Spinal cord (tissue), 10 donors: ENCODE results near the gene RPA3. TPM values are rescaled to one million over a fixed set of nuclear protein-coding genes. Genes with fewer than 3 reads are reported as not detected.

Experiments
- DNase-seq, 6 donors: peaks; one replicate each; pipeline versions ENCODE4 v3.0.0 to v3.0.0-alpha.2; 2013 to 2015; ENCODE audit warnings: low spot score in 6 of 6, low read depth in 4 of 6
- H3K27ac ChIP-seq: one replicate; pipeline ENCODE4 v1.5.1; 2013; ENCODE audit warnings: low read depth, low read length, control low read depth
- H3K27me3 ChIP-seq: one replicate; pipeline ENCODE4 v1.6.1; 2013; ENCODE audit warnings: low read length; ENCODE audit not compliant: control insufficient read depth, insufficient read depth
- H3K36me3 ChIP-seq: one replicate; pipeline ENCODE4 v1.6.1; 2013; ENCODE audit warnings: low read length; ENCODE audit not compliant: control insufficient read depth, insufficient read depth
- H3K4me1 ChIP-seq: one replicate; pipeline ENCODE4 v1.6.1; 2013; ENCODE audit warnings: low read length; ENCODE audit not compliant: control insufficient read depth, insufficient read depth
- H3K4me3 ChIP-seq: one replicate; pipeline ENCODE4 v1.5.1; 2013; ENCODE audit warnings: low read depth, low read length, control low read depth
- H3K9me3 ChIP-seq: one replicate; pipeline ENCODE4 v1.6.1; 2013; ENCODE audit warnings: low read length; ENCODE audit not compliant: control insufficient read depth, insufficient read depth
- WGBS: methylation state at CpG from one replicate; pipeline ENCODE4 v1.1.5; 2013; ENCODE audit warnings: missing lambda C conversion rate; ENCODE audit not compliant: insufficient coverage; 5-methylcytosine and 5-hydroxymethylcytosine counted together
- polyA plus RNA-seq, 2 donors: library from polyadenylated mRNA; unstranded; fragments of 120-200 nt; gene quantifications; one replicate each; pipeline ENCODE4 v1.2.1, GENCODE V29; 2013; ENCODE audit not compliant: insufficient read length in 2 of 2
- total RNA-seq, 2 donors: library from RNA; depleted of rRNA in 1 of 2; stranded (reverse); fragments of 120-200 nt in 1 of 2; fragments of >200 nt in 1 of 2; gene quantifications; one replicate each; pipeline versions ENCODE4 v1.2.3 to v1.2.4, GENCODE V29; 2013 to 2014
- donor health status: healthy.

RPA3 gene
- total and polyA plus RNA-seq, 4 donors, result 26.5 to 36.3 (median 32.3) TPM

- H3K9me3 ChIP-seq, result no peaks in the 10 kb centered on the region
- no CpG with 5 or more reads among the region's 3 CpGs for WGBS
- no peak overlapping the region for H3K27ac ChIP-seq
- no peaks in the 10 kb centered on the region for H3K4me1 ChIP-seq
- no peaks in the 10 kb centered on the region for H3K36me3 ChIP-seq
- no peak for DNase-seq
- H3K27me3 ChIP-seq, result no peaks in the 10 kb centered on the region
- H3K4me3 ChIP-seq, result no peak overlapping the region
Observed at GRCh38 chr7:7751243-7752092, 33.1 kb upstream of the RPA3 start.

GRCh38 chr7:7750571-7751242, 32.3 kb upstream of the RPA3 start:
- no peak overlapping the region for H3K4me3 ChIP-seq
- WGBS, result no CpG with 5 or more reads among the region's 2 CpGs
- no peaks in the 10 kb centered on the region for H3K4me1 ChIP-seq
- H3K27ac ChIP-seq, result no peak overlapping the region
- no peaks in the 10 kb centered on the region for H3K27me3 ChIP-seq
- H3K36me3 ChIP-seq, result no peaks in the 10 kb centered on the region
- no peaks in the 10 kb centered on the region for H3K9me3 ChIP-seq
- no peak for DNase-seq

- WGBS, result 40% methylated on average over 1 of the region's 4 CpGs
- Histone ChIP-seq H3K36me3 (no peaks in the 10 kb centered on the region), H3K4me3 (no peak overlapping the region), H3K27ac (no peak overlapping the region), H3K27me3 (no peaks in the 10 kb centered on the region), H3K4me1 (no peaks in the 10 kb centered on the region), H3K9me3 (no peaks in the 10 kb centered on the region)
- DNase-seq, result peak in 1 of 6 donors; percentile 38
Observed at GRCh38 chr7:7746458-7746857, 28.1 kb upstream of the RPA3 start.

GRCh38 chr7:7745966-7746365, 27.6 kb upstream of the RPA3 start:
- DNase-seq, result no peak
- H3K9me3 ChIP-seq, result no peaks in the 10 kb centered on the region
- no peak overlapping the region for H3K4me3 ChIP-seq
- WGBS, result 83% methylated on average over 3 of the region's 4 CpGs
- no peak overlapping the region for H3K27ac ChIP-seq
- no peaks in the 10 kb centered on the region for H3K36me3 ChIP-seq
- H3K4me1 ChIP-seq, result no peaks in the 10 kb centered on the region
- H3K27me3 ChIP-seq, result no peaks in the 10 kb centered on the region

- 100% methylated on average over 2 of the region's 4 CpGs for WGBS
- no peak for DNase-seq
- Histone ChIP-seq H3K27ac (no peak overlapping the region), H3K36me3 (no peaks in the 10 kb centered on the region), H3K27me3 (no peaks in the 10 kb centered on the region), H3K4me3 (no peak overlapping the region), H3K9me3 (no peaks in the 10 kb centered on the region), H3K4me1 (no peaks in the 10 kb centered on the region)
Observed at GRCh38 chr7:7745258-7745657, 26.9 kb upstream of the RPA3 start.

- no peak for DNase-seq
- Histone ChIP-seq H3K36me3 (no peaks in the 10 kb centered on the region), H3K27ac (no peak overlapping the region), H3K4me1 (no peaks in the 10 kb centered on the region), H3K27me3 (no peaks in the 10 kb centered on the region), H3K4me3 (no peak overlapping the region), H3K9me3 (no peaks in the 10 kb centered on the region)
- 98% methylated on average over 7 of the region's 12 CpGs for WGBS
Observed at GRCh38 chr7:7742223-7742622, 23.8 kb upstream of the RPA3 start.

- WGBS, result no CpG with 5 or more reads among the region's 2 CpGs
- DNase-seq, result no peak
Observed at GRCh38 chr7:7740037-7740355, 21.6 kb upstream of the RPA3 start.

GRCh38 chr7:7739204-7740036, 21.0 kb upstream of the RPA3 start:
- DNase-seq, result peak in 1 of 6 donors; percentile 39
- Histone ChIP-seq H3K36me3 (no peaks in the 10 kb centered on the region), H3K4me3 (no peak overlapping the region), H3K27ac (peak overlapping the region; percentile 77), H3K4me1 (peaks cover 3% of the 10 kb centered on the region), H3K9me3 (no peaks in the 10 kb centered on the region), H3K27me3 (no peaks in the 10 kb centered on the region)
- WGBS, result no CpG with 5 or more reads among the region's 4 CpGs

More at GRCh38 chr7:7740037-7740355, 21.6 kb upstream of the RPA3 start:
- Histone ChIP-seq H3K4me3 (no peak overlapping the region), H3K36me3 (no peaks in the 10 kb centered on the region), H3K4me1 (peaks cover 3% of the 10 kb centered on the region), H3K27me3 (no peaks in the 10 kb centered on the region), H3K27ac (peak overlapping the region; percentile 8), H3K9me3 (no peaks in the 10 kb centered on the region)

- no peak for DNase-seq
- H3K36me3 ChIP-seq, result no peaks in the 10 kb centered on the region
- WGBS, result 79% methylated on average over 3 of the region's 3 CpGs
Observed at GRCh38 chr7:7738622-7739021, 20.2 kb upstream of the RPA3 start.

More at GRCh38 chr7:7738622-7739021, 20.2 kb upstream of the RPA3 start:
- no peak overlapping the region for H3K4me3 ChIP-seq
- no peaks in the 10 kb centered on the region for H3K27me3 ChIP-seq
- peak overlapping the region; percentile 77 for H3K27ac ChIP-seq
- peaks cover 3% of the 10 kb centered on the region for H3K4me1 ChIP-seq
- H3K9me3 ChIP-seq, result no peaks in the 10 kb centered on the region
